GM21529 (cell line): ENCODE data around the gene SLC35E2B.
"Not testable (repeated sequence)": the region's sequence is repeated elsewhere in the genome, so short reads cannot be mapped to it uniquely, and the experiment has no call there.

Experiments used
- ATAC-seq: cut with Tn5 transposase; IDR thresholded peaks from one replicate; pipeline ENCODE4 v1.9.1; 2021; ENCODE audit not compliant: unreplicated experiment

The SLC35E2B gene

GRCh38 chr1:1692714-1693647, at the start of gene SLC35E2B:
TSS of gene SLC35E2B (minus strand) at chr1:1692795. CDS start at chr1:1676699, 16,096 bp downstream.
- ATAC-seq, result peak; percentile 76

- ATAC-seq, result not testable (repeated sequence)
Measured at GRCh38 chr1:1741013-1741412, 48.4 kb upstream of the SLC35E2B start.

GRCh38 chr1:1738799-1739337, 46.3 kb upstream of the SLC35E2B start:
- not testable (repeated sequence) for ATAC-seq

GRCh38 chr1:1737675-1738590, 45.3 kb upstream of the SLC35E2B start:
- ATAC-seq, result not testable (repeated sequence)

GRCh38 chr1:1732381-1732780, 39.8 kb upstream of the SLC35E2B start:
- ATAC-seq, result no peak

- no peak for ATAC-seq
Measured at GRCh38 chr1:1730870-1731269, 38.3 kb upstream of the SLC35E2B start.

- not testable (repeated sequence) for ATAC-seq
Measured at GRCh38 chr1:1730230-1730629, 37.6 kb upstream of the SLC35E2B start.

GRCh38 chr1:1729116-1729816, 36.7 kb upstream of the SLC35E2B start:
- ATAC-seq, result not testable (repeated sequence)

- not testable (repeated sequence) for ATAC-seq
Measured at GRCh38 chr1:1728308-1729005, 35.9 kb upstream of the SLC35E2B start.

- not testable (repeated sequence) for ATAC-seq
Measured at GRCh38 chr1:1727131-1727651, 34.6 kb upstream of the SLC35E2B start.

- not testable (repeated sequence) for ATAC-seq
Measured at GRCh38 chr1:1726088-1726487, 33.5 kb upstream of the SLC35E2B start.

- ATAC-seq, result peak; percentile 91
Measured at GRCh38 chr1:1724035-1724864, 31.7 kb upstream of the SLC35E2B start, which contains the start of gene CDK11A. TSS of gene CDK11A (minus strand) at chr1:1724357. CDS start at chr1:1722818, 1,539 bp downstream.

- no peak for ATAC-seq
Measured at GRCh38 chr1:1721201-1721600, 28.6 kb upstream of the SLC35E2B start.

- not testable (repeated sequence) for ATAC-seq
Measured at GRCh38 chr1:1715109-1715883, 22.7 kb upstream of the SLC35E2B start.

GRCh38 chr1:1707897-1708296, 15.3 kb upstream of the SLC35E2B start:
- ATAC-seq, result not testable (repeated sequence)

GRCh38 chr1:1707241-1707640, 14.6 kb upstream of the SLC35E2B start:
- not testable (repeated sequence) for ATAC-seq

GRCh38 chr1:1705623-1706022, 13.0 kb upstream of the SLC35E2B start:
- ATAC-seq, result not testable (repeated sequence)
